A549 (cell line): Measurements from ENCODE around the gene STIP1. TPM values are rescaled to one million over a fixed set of nuclear protein-coding genes. Genes with fewer than 3 reads are reported as not detected.

Experiments
- ATAC-seq, 2 experiments: fragments of 200-7000 bp in 1 of 2; fragments of >200 bp in 1 of 2; cut with Nextera tagmentation in 1 of 2; cut with Tn5 transposase in 1 of 2; 3 replicates each; pipeline versions ENCODE4 v1.8.0 to v1.9.1; 2018 to 2020; ENCODE audit warnings: mild to moderate bottlenecking in 1 of 2, moderate library complexity in 1 of 2
- CTCF ChIA-PET: fragments of 300-600 bp; sonication (Branson Sonifier 250); formaldehyde crosslinking; extraction: SDS; loops from one replicate; lab custom pipeline; 2021; ENCODE audit warnings: antibody characterized with exemption, inconsistent platforms; lab: Yijun Ruan, JAX
- POLR2A ChIA-PET: fragments of 350-600 bp; formaldehyde crosslinking; extraction: SDS; loops from one replicate; lab custom pipeline; 2021; ENCODE audit warnings: antibody characterized with exemption, inconsistent platforms; lab: Yijun Ruan, JAX
- DNase-seq, 2 experiments: peaks; one replicate each; pipeline versions ENCODE4 v3.0.0 to v3.0.0-alpha.2; 2011 to 2016; ENCODE audit warnings: low read depth in 1 of 2, low spot score in 1 of 2
- FAIRE-seq: peaks from 2 replicates; lab custom pipeline; 2011; peaks lifted over from hg19 to GRCh38; lab: Jason Lieb, UNC
- H3K27ac ChIP-seq, 2 experiments: fragments of >200 bp; sonication (Bioruptor Twin); formaldehyde crosslinking; 3 replicates each; pipeline ENCODE4 v1.5.1; 2016 to 2017
- H3K4me1 ChIP-seq: fragments of >200 bp; sonication (Bioruptor Twin); formaldehyde crosslinking; 3 replicates; pipeline ENCODE4 v1.6.1; 2016
- H3K4me2 ChIP-seq: fragments of >200 bp; sonication (Bioruptor Twin); formaldehyde crosslinking; 3 replicates; pipeline ENCODE4 v1.6.1; 2016
- H3K4me3 ChIP-seq: fragments of >200 bp; sonication (Bioruptor Twin); formaldehyde crosslinking; 3 replicates; pipeline ENCODE4 v1.5.1; 2016
- H3K9me3 ChIP-seq: fragments of >200 bp; sonication (Bioruptor Twin); formaldehyde crosslinking; 3 replicates; pipeline ENCODE4 v1.6.1; 2016
- CEBPB ChIP-seq, 2 experiments: fragments of >200 bp in 1 of 2; sonication (Bioruptor Twin) in 1 of 2; formaldehyde crosslinking in 1 of 2; IDR thresholded peaks; 2 replicates each; pipeline ENCODE4 v1.6.1; 2012 to 2016
- CHD4 ChIP-seq: fragments of 200-600 bp; sonication (generic); IDR thresholded peaks from 2 replicates; pipeline ENCODE4 v1.6.1; 2016; ENCODE audit warnings: antibody characterized with exemption, mild to moderate bottlenecking, borderline replicate concordance
- ESRRA ChIP-seq: fragments of 150-350 bp; IDR thresholded peaks from 2 replicates; pipeline ENCODE4 v1.6.1; 2014; ENCODE audit warnings: mild to moderate bottlenecking, low read length, borderline replicate concordance
- FOSB ChIP-seq: fragments of 250-450 bp; sonication (Bioruptor Pico); IDR thresholded peaks from 2 replicates; pipeline ENCODE4 v1.5.0; 2020; ENCODE audit warnings: mild to moderate bottlenecking, moderate library complexity
- HOXB5 ChIP-seq: fragments of 250-450 bp; sonication (Bioruptor Pico); IDR thresholded peaks from 2 replicates; pipeline ENCODE4 v1.5.0; 2020; ENCODE audit warnings: mild to moderate bottlenecking, moderate library complexity
- KDM1A ChIP-seq: fragments of 200-600 bp; sonication (generic); IDR thresholded peaks from 2 replicates; pipeline ENCODE4 v1.6.1; 2016; ENCODE audit warnings: low read depth, mild to moderate bottlenecking
- MAZ ChIP-seq: fragments of 150-350 bp; IDR thresholded peaks from 2 replicates; pipeline ENCODE4 v1.6.1; 2014; ENCODE audit warnings: antibody characterized with exemption, low read depth, low read length, borderline replicate concordance
- NPAS2 ChIP-seq: fragments of 250-450 bp; sonication (Bioruptor Pico); IDR thresholded peaks from 2 replicates; pipeline ENCODE4 v1.8.0; 2022; ENCODE audit warnings: mild to moderate bottlenecking, moderate library complexity, borderline replicate concordance
- NR3C1 ChIP-seq: fragments of >200 bp; sonication (Bioruptor Twin); formaldehyde crosslinking; IDR thresholded peaks from 3 replicates; pipeline ENCODE4 v1.6.1; 2017
- PHF8 ChIP-seq: fragments of 200-600 bp; sonication (generic); IDR thresholded peaks from 2 replicates; pipeline ENCODE4 v1.6.1; 2016; ENCODE audit warnings: low read depth, mild to moderate bottlenecking, antibody characterized with exemption, moderate library complexity, borderline replicate concordance
- RAD21 ChIP-seq, 2 experiments: fragments of >200 bp in 1 of 2; sonication (Bioruptor Twin) in 1 of 2; formaldehyde crosslinking in 1 of 2; IDR thresholded peaks in 1 of 2; conservative IDR thresholded peaks in 1 of 2; 2 replicates in 1 of 2; 3 replicates in 1 of 2; pipeline ENCODE4 v1.6.1; 2012 to 2018; ENCODE audit warnings: inconsistent platforms in 1 of 2
- RARB ChIP-seq: fragments of 250-450 bp; sonication (Bioruptor Pico); IDR thresholded peaks from 2 replicates; pipeline ENCODE4 v1.8.0; 2021; ENCODE audit warnings: mild to moderate bottlenecking, moderate library complexity
- RCOR1 ChIP-seq: fragments of 150-350 bp; IDR thresholded peaks from 2 replicates; pipeline ENCODE4 v1.6.1; 2014; ENCODE audit warnings: antibody characterized with exemption, low read length, low read depth
- RNF2 ChIP-seq: fragments of 200-600 bp; sonication (generic); IDR thresholded peaks from 2 replicates; pipeline ENCODE4 v1.6.1; 2016; ENCODE audit warnings: low read depth, mild to moderate bottlenecking, antibody characterized with exemption, moderate library complexity, borderline replicate concordance
- SMC3 ChIP-seq: fragments of >200 bp; sonication (Bioruptor Twin); formaldehyde crosslinking; IDR thresholded peaks from 3 replicates; pipeline ENCODE4 v1.6.1; 2018; ENCODE audit warnings: inconsistent platforms
- TFCP2L1 ChIP-seq: fragments of 250-450 bp; sonication (Bioruptor Pico); IDR thresholded peaks from 2 replicates; pipeline ENCODE4 v1.5.0; 2021; ENCODE audit warnings: mild to moderate bottlenecking
- TP53 ChIP-seq: fragments of 250-450 bp; sonication (Bioruptor Pico); IDR thresholded peaks from 2 replicates; pipeline ENCODE4 v1.5.0; 2021; ENCODE audit warnings: mild to moderate bottlenecking, moderate library complexity
- ZC3H11A ChIP-seq: fragments of 450-650 bp; IDR thresholded peaks from 2 replicates; pipeline ENCODE4 v1.6.1; 2014; ENCODE audit warnings: antibody characterized with exemption, mild to moderate bottlenecking
- ZFP36 ChIP-seq: fragments of 450-650 bp; IDR thresholded peaks from 2 replicates; pipeline ENCODE4 v1.6.1; 2014; ENCODE audit warnings: borderline replicate concordance; ENCODE audit not compliant: partially characterized antibody
- ZNF302 ChIP-seq: fragments of 250-450 bp; sonication (Bioruptor Pico); IDR thresholded peaks from 2 replicates; pipeline ENCODE4 v1.9.0; 2021; ENCODE audit warnings: inconsistent platforms, mild to moderate bottlenecking, moderate library complexity
- ZSCAN20 ChIP-seq: fragments of 250-450 bp; sonication (Bioruptor Pico); IDR thresholded peaks from 2 replicates; pipeline ENCODE4 v1.8.0; 2022; ENCODE audit warnings: mild to moderate bottlenecking, moderate library complexity
- WGBS: methylation state at CpG from one replicate; pipeline ENCODE4 v1.1.6; 2017; ENCODE audit errors: missing lambda C conversion rate; 5-methylcytosine and 5-hydroxymethylcytosine counted together
- polyA plus RNA-seq, 4 experiments: library from polyadenylated mRNA; depleted of rRNA in 3 of 4; stranded (reverse); fragments of >200 nt; fragmentation: RNase III in 1 of 4; extraction: RNeasy Plus Mini Kit Qiagen cat#74134 plus additional on column Dnase treatment in 1 of 4; gene quantifications; 2 replicates in 3 of 4; 3 replicates in 1 of 4; pipeline ENCODE4 v1.2.3, GENCODE V29; 2011 to 2017
- TF ChIP-seq, protein P1 (sequence below): fragments of 250-450 bp; sonication (Bioruptor Pico); IDR thresholded peaks from 2 replicates; pipeline ENCODE4 v1.5.0; 2021; ENCODE audit warnings: mild to moderate bottlenecking, moderate library complexity, borderline replicate concordance
- TF ChIP-seq, protein P2 (sequence below): IDR thresholded peaks from 2 replicates; pipeline ENCODE4 v1.6.1; 2012
- TF ChIP-seq, protein P3 (sequence below): fragments of 200-600 bp; sonication (generic); IDR thresholded peaks from 2 replicates; pipeline ENCODE4 v1.6.1; 2016; ENCODE audit warnings: antibody characterized with exemption, mild to moderate bottlenecking, moderate library complexity
- TF ChIP-seq, protein P4 (sequence below): fragments of 450-650 bp; IDR thresholded peaks from 2 replicates; pipeline ENCODE4 v1.6.1; 2014; ENCODE audit warnings: antibody characterized with exemption
- TF ChIP-seq, protein P5 (sequence below): fragments of 150-350 bp; IDR thresholded peaks from 2 replicates; pipeline ENCODE4 v1.6.1; 2014; ENCODE audit warnings: low read depth, mild to moderate bottlenecking, low read length
- TF ChIP-seq, protein P6 (sequence below): fragments of >200 bp; sonication (Bioruptor Twin); formaldehyde crosslinking; IDR thresholded peaks from 3 replicates; pipeline ENCODE4 v1.6.1; 2016

STIP1 gene
- polyA plus RNA-seq, 2 of the 4 experiments (the other 2 are of a cell fraction), result 288 to 297 TPM

DNA sequence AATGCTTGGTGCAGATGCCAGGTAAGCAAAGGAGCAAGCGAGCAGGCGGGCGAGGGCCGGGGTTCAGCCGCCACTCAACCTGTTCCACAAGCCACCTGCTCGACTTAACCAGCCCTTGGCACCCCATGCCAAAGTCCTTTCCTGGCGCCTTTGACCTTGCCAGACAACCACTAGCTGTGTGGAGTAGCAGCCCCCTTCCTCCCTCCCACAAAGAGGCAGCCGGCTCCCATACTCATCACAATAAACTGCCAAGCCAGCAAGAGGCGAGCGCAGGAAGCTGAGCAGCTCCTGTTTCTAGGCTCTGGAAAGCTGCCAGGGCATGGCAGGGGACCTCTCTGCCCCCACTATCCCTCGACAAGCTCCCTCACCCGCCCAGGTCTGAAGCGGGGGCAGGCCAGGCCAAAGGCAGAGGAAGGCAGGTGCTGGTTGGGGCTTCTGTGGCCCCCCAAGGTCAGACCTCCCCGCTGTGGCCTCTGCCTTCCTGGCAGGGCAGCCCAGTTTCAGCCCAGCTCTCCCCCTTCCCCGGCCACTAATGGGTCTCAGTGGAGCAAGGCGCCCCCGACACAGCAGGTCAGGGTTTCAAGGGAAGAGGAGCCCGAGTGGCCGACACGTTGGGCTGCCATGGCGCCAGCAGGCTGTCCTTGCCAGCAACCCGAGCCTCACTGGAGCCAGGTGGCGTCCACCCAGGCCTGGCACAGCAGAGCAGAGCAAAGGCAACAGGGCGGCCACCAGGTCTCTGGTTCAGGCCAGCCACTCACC, 35.3 kb upstream of the STIP1 start:
- FAIRE-seq (no peak), ATAC-seq (no peak), DNase-seq (no peak)
- Histone ChIP-seq H3K4me2 (no peak overlapping the region), H3K4me3 (no peak overlapping the region), H3K27ac (no peak overlapping the region), H3K4me1 (no peaks in the 10 kb centered on the region), H3K9me3 (no peaks in the 10 kb centered on the region)
- 87% methylated on average over 16 of the region's 24 CpGs for WGBS
- ChIA-PET CTCF (interaction anchor here (0.7 to 10.0 kb wide), 18 partner anchors 13 to 383 kb away, joined by 3 to 180 read pairs (median 15); partner anchors contain the start of genes FLRT1, MACROD1, MARK2 and ZFTA), POLR2A (no interaction called here)
- no peak for TF ChIP-seq TFCP2L1
- TF ChIP-seq, protein P1, sequence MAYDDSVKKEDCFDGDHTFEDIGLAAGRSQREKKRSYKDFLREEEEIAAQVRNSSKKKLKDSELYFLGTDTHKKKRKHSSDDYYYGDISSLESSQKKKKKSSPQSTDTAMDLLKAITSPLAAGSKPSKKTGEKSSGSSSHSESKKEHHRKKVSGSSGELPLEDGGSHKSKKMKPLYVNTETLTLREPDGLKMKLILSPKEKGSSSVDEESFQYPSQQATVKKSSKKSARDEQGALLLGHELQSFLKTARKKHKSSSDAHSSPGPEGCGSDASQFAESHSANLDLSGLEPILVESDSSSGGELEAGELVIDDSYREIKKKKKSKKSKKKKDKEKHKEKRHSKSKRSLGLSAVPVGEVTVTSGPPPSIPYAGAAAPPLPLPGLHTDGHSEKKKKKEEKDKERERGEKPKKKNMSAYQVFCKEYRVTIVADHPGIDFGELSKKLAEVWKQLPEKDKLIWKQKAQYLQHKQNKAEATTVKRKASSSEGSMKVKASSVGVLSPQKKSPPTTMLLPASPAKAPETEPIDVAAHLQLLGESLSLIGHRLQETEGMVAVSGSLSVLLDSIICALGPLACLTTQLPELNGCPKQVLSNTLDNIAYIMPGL (CRISPR knock-in tag), result no peak
- no peak for TF ChIP-seq CEBPB (IDR thresholded peaks at IDR 0.05)
- no peak for TF ChIP-seq ZNF302
- no peak for TF ChIP-seq NPAS2
- no peak for TF ChIP-seq ZC3H11A
- TF ChIP-seq RARB (CRISPR knock-in tag), result no peak
- TF ChIP-seq MAZ, result no peak
- TF ChIP-seq RAD21 (conservative IDR thresholded peaks at IDR 0.05 in 1 of 2, IDR thresholded peaks at IDR 0.05 in 1 of 2), result no peak
- no peak for TF ChIP-seq CHD4
- TF ChIP-seq TP53 (CRISPR knock-in tag), result no peak
- TF ChIP-seq, protein P2, sequence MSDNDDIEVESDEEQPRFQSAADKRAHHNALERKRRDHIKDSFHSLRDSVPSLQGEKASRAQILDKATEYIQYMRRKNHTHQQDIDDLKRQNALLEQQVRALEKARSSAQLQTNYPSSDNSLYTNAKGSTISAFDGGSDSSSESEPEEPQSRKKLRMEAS, result no peak
- TF ChIP-seq, protein P3, sequence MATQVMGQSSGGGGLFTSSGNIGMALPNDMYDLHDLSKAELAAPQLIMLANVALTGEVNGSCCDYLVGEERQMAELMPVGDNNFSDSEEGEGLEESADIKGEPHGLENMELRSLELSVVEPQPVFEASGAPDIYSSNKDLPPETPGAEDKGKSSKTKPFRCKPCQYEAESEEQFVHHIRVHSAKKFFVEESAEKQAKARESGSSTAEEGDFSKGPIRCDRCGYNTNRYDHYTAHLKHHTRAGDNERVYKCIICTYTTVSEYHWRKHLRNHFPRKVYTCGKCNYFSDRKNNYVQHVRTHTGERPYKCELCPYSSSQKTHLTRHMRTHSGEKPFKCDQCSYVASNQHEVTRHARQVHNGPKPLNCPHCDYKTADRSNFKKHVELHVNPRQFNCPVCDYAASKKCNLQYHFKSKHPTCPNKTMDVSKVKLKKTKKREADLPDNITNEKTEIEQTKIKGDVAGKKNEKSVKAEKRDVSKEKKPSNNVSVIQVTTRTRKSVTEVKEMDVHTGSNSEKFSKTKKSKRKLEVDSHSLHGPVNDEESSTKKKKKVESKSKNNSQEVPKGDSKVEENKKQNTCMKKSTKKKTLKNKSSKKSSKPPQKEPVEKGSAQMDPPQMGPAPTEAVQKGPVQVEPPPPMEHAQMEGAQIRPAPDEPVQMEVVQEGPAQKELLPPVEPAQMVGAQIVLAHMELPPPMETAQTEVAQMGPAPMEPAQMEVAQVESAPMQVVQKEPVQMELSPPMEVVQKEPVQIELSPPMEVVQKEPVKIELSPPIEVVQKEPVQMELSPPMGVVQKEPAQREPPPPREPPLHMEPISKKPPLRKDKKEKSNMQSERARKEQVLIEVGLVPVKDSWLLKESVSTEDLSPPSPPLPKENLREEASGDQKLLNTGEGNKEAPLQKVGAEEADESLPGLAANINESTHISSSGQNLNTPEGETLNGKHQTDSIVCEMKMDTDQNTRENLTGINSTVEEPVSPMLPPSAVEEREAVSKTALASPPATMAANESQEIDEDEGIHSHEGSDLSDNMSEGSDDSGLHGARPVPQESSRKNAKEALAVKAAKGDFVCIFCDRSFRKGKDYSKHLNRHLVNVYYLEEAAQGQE, result no peak
- TF ChIP-seq RNF2, result no peak
- TF ChIP-seq, protein P4, sequence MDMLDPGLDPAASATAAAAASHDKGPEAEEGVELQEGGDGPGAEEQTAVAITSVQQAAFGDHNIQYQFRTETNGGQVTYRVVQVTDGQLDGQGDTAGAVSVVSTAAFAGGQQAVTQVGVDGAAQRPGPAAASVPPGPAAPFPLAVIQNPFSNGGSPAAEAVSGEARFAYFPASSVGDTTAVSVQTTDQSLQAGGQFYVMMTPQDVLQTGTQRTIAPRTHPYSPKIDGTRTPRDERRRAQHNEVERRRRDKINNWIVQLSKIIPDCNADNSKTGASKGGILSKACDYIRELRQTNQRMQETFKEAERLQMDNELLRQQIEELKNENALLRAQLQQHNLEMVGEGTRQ, result no peak
- TF ChIP-seq, all 56 proteins: peak for 0

DNA sequence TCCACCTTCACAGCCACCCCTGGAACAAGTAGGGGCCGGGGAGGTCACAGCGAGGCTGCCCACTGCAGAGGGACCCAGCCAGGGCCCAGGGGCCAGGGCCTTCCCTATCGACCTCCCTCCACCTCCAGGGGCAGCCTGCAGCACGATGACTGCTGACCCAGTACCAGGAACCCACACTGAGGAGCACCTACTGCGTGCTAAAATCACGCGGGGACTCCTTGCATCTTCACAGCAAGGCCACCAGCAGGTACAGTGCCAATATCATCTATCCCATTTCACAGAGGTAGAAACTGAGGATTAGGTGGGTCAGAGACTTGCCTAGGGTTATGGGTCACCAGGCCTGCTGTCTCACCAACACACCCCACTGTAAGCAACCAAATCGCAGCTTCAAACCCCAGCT, 34.6 kb upstream of the STIP1 start:
- H3K4me2 ChIP-seq, result no peak overlapping the region
- H3K4me3 ChIP-seq, result no peak overlapping the region
- no peaks in the 10 kb centered on the region for H3K4me1 ChIP-seq
- ChIA-PET POLR2A (no interaction called here), CTCF (interaction anchor here (1.0 to 10.0 kb wide), 12 partner anchors 12 to 314 kb away, joined by 3 to 180 read pairs (median 12); partner anchors contain the start of genes FLRT1, MACROD1 and MARK2)
- H3K27ac ChIP-seq, result no peak overlapping the region
- ATAC-seq (no peak), FAIRE-seq (no peak), DNase-seq (no peak)
- 85% methylated on average over 8 of the region's 8 CpGs for WGBS
- TF ChIP-seq ESRRA, result no peak
- TF ChIP-seq NR3C1, result no peak
- TF ChIP-seq KDM1A, result no peak
- no peak for TF ChIP-seq ZC3H11A
- TF ChIP-seq RARB (CRISPR knock-in tag), result no peak
- TF ChIP-seq HOXB5 (CRISPR knock-in tag), result no peak
- TF ChIP-seq ZSCAN20 (CRISPR knock-in tag), result no peak
- TF ChIP-seq, protein P5, sequence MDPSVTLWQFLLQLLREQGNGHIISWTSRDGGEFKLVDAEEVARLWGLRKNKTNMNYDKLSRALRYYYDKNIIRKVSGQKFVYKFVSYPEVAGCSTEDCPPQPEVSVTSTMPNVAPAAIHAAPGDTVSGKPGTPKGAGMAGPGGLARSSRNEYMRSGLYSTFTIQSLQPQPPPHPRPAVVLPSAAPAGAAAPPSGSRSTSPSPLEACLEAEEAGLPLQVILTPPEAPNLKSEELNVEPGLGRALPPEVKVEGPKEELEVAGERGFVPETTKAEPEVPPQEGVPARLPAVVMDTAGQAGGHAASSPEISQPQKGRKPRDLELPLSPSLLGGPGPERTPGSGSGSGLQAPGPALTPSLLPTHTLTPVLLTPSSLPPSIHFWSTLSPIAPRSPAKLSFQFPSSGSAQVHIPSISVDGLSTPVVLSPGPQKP, result no peak
- no peak for TF ChIP-seq RCOR1
- TF ChIP-seq, protein P6, sequence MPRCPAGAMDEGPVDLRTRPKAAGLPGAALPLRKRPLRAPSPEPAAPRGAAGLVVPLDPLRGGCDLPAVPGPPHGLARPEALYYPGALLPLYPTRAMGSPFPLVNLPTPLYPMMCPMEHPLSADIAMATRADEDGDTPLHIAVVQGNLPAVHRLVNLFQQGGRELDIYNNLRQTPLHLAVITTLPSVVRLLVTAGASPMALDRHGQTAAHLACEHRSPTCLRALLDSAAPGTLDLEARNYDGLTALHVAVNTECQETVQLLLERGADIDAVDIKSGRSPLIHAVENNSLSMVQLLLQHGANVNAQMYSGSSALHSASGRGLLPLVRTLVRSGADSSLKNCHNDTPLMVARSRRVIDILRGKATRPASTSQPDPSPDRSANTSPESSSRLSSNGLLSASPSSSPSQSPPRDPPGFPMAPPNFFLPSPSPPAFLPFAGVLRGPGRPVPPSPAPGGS, result no peak
- TF ChIP-seq FOSB (CRISPR knock-in tag), result no peak
- no peak for TF ChIP-seq PHF8
- TF ChIP-seq SMC3, result no peak
- TF ChIP-seq ZFP36, result no peak
- no peaks in the 10 kb centered on the region for H3K9me3 ChIP-seq
